ENCODE data around the gene GPR161. TPM values are rescaled to one million over a fixed set of nuclear protein-coding genes. Genes with fewer than 3 reads are reported as not detected.

GPR161 gene
- total RNA-seq, 2 experiments from 2014 or later: 0.15 TPM; not detected in 1

DNA sequence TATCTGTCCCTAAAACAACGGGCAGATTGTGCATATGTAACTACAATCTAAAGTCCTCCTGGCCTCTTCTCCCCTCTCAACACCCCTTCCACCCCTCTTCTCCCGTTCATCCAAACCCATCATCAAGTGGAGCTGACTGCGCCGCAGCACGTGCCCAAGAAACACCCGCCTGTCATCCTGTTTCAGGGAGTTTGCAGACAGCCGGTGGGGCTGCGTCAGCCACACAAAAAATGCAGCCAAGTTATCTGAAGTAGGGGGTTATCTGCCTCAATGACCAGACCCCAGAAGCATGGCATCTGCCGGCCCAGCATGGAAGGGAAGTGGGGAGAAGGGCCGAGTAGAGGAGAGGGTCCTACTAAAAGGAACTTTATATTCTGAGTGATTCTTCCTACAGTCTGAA lies 49.0 kb downstream of the GPR161 start:
- no peak for TF ChIP-seq EZH2phosphoT487 (IDR thresholded peaks at IDR 0.05; ENCODE audit: borderline replicate concordance, low read depth, low read length)
- no peak for TF ChIP-seq CTCF (conservative IDR thresholded peaks at IDR 0.05; ENCODE audit: low read length)
- Histone ChIP-seq H3K79me2 (ENCODE audit: insufficient read depth, low read depth, low read length) (no peaks in the 10 kb centered on the region), H3K4me3 (ENCODE audit: low read depth, low read length, poor library complexity, severe bottlenecking) (no peak overlapping the region), H3K27ac (ENCODE audit: low read depth, low read length, poor library complexity, severe bottlenecking) (no peak overlapping the region), H3K9me3 (ENCODE audit: low read length) (no peaks in the 10 kb centered on the region), H2AFZ (ENCODE audit: low read length) (no peak overlapping the region), H3K4me2 (ENCODE audit: low read length) (no peak overlapping the region), H3K9me2 (ENCODE audit: insufficient read depth, low read length) (no peaks in the 10 kb centered on the region), H3K4me1 (ENCODE audit: insufficient read depth, low read length, poor library complexity, severe bottlenecking) (no peaks in the 10 kb centered on the region), H4K20me1 (ENCODE audit: insufficient read depth, low read length) (no peaks in the 10 kb centered on the region; the same call in 1 of the 2 replicates), H3K36me3 (ENCODE audit: insufficient read depth, low read length) (no peaks in the 10 kb centered on the region)
- DNase-seq (ENCODE audit: low spot score): no peak
- ChIA-PET CTCF (ENCODE audit: unreplicated experiment) (no interaction called here), POLR2A (interaction anchor here (0.7 kb wide), 1 partner anchor 937 kb away, joined by 3 read pairs; no protein-coding TSS in a partner anchor)
- intact Hi-C loops (cut with micrococcal nuclease; ENCODE audit: unreplicated experiment): loop anchor here (10.0 kb wide), 1 partner anchor 283 kb away; no protein-coding TSS in a partner anchor
- no TSS peak for BruUV-seq (replicated peaks)

DNA sequence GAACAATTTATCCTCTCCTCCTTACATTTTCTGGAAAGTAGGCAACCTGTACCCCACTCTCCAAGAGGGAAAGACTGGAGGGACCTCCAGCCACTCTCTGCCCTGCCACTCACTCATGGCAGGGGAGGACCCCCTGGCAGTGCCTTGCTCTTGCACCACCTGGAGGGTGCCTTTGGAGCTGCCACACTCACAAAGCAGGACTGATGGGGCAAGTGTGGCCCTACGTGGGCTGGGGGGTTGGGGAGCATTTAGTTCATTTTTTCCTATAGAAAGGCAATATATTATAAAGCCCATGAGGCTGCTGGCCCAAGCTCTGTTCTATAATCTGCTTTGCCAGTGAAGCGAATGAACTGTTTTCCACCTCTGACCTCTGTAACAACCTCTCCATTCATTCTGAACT lies 50.3 kb downstream of the GPR161 start:
- intact Hi-C loops (cut with micrococcal nuclease; ENCODE audit: unreplicated experiment): loop anchor here (10.0 kb wide), 1 partner anchor 282 kb away; no protein-coding TSS in a partner anchor
- no TSS peak for BruUV-seq (replicated peaks)

More for the DNA sequence above, 50.3 kb downstream of the GPR161 start:
- DNase-seq (ENCODE audit: low spot score): no peak
- H3K36me3 ChIP-seq (ENCODE audit: insufficient read depth, low read length): no peaks in the 10 kb centered on the region
- ChIA-PET CTCF (ENCODE audit: unreplicated experiment) (interaction anchor here (1.3 kb wide), 1 partner anchor 16 kb away, joined by 3 read pairs; no protein-coding TSS in a partner anchor), POLR2A (no interaction called here)
- no peak overlapping the region for H3K4me3 ChIP-seq (ENCODE audit: low read depth, low read length, poor library complexity, severe bottlenecking)
- no peak overlapping the region for H2AFZ ChIP-seq (ENCODE audit: low read length)
- no peaks in the 10 kb centered on the region; the same call in 1 of the 2 replicates for H4K20me1 ChIP-seq (ENCODE audit: insufficient read depth, low read length)
- no peak overlapping the region for H3K27ac ChIP-seq (ENCODE audit: low read depth, low read length, poor library complexity, severe bottlenecking)
- no peaks in the 10 kb centered on the region for H3K9me2 ChIP-seq (ENCODE audit: insufficient read depth, low read length)
- no peaks in the 10 kb centered on the region for H3K9me3 ChIP-seq (ENCODE audit: low read length)
- H3K4me1 ChIP-seq (ENCODE audit: insufficient read depth, low read length, poor library complexity, severe bottlenecking): no peaks in the 10 kb centered on the region
- 0 out of 2 replicates have a peak, but pooled peaks have one; percentile 19 for TF ChIP-seq CTCF (conservative IDR thresholded peaks at IDR 0.05; ENCODE audit: low read length)
- no peak for TF ChIP-seq EZH2phosphoT487 (IDR thresholded peaks at IDR 0.05; ENCODE audit: borderline replicate concordance, low read depth, low read length)
- H3K79me2 ChIP-seq (ENCODE audit: insufficient read depth, low read depth, low read length): no peaks in the 10 kb centered on the region
- no peak overlapping the region for H3K4me2 ChIP-seq (ENCODE audit: low read length)
